ENCODE measurements around the gene JAM3.
"Not testable (repeated sequence)": the region's sequence is repeated elsewhere in the genome, so short reads cannot be mapped to it uniquely, and the experiment has no call there.

JAM3 gene

DNA sequence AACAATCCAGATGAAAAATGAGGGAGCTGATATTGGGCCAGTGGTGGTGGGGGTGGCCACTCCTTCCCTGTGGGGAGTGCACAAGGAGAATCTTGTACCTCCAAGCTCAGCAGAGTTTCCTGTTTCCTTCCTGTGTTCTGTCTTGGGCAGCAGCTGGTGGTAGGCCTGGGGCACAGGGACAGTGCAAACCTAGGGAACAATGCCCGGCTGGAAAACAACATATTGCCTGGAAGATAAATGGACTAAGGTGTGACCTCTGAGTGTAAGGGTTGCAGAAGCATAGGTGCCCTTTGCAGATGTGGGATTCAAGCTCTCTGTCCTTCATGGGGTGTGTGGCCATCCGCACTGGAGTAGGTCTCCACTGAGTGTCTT is 5.8 kb upstream of the JAM3 start:
- no peak for DNase-seq

DNA sequence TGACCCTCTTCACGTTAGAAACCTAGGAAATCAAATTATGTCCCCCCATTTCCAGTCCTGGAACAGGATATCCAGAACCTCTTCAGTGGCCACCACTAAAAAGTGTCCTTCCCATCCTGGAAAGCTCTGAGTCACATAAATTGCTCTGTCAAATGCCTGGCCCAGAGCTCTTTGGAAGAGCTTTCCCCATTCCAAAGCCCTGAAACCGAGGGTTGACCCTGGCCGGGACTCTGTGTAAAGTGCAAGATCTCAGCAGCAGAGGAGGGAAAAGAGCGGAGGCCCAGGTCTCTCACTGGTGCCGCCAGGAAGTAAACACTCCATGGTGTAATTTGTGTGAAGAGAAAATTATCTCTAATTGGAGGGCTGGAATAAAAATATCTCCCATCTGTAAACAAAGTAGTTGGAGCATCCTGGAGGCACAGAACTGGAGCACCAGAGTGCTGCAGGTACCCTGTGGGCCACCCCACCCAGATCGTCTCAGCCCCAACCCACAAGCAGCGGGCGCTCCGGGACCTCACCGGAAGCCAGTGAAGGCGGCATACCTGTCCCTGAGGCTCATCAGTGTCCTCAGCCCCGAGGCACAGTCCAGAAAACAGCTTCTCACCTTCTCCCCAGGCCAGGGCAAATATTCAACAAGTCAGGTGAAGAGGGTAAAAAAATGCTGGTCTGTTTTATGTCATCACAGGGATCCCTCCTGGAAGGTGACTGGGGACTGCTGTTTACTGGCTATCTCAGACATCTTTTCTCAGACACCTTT is 4.7 kb upstream of the JAM3 start:
- DNase-seq, result no peak

DNA sequence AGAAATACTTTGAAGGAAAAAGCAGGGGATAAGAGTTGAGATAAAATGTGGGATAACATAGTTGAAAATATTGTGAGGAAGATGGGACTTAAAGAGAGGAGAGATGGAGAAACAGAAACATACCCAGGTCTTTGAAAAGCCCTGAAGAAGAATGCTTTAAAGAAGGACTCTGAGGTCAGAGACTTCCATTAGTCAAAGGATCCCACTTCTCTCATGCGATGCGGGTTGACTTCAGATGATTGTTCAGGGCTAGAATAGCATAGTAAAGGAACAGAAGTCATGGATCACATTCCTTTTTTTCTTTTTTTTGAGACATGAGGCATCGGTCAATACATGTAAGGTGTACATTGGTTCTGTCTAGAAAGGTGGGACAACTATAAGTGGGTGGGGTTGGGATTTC is 3.5 kb upstream of the JAM3 start:
- DNase-seq, result no peak

DNA sequence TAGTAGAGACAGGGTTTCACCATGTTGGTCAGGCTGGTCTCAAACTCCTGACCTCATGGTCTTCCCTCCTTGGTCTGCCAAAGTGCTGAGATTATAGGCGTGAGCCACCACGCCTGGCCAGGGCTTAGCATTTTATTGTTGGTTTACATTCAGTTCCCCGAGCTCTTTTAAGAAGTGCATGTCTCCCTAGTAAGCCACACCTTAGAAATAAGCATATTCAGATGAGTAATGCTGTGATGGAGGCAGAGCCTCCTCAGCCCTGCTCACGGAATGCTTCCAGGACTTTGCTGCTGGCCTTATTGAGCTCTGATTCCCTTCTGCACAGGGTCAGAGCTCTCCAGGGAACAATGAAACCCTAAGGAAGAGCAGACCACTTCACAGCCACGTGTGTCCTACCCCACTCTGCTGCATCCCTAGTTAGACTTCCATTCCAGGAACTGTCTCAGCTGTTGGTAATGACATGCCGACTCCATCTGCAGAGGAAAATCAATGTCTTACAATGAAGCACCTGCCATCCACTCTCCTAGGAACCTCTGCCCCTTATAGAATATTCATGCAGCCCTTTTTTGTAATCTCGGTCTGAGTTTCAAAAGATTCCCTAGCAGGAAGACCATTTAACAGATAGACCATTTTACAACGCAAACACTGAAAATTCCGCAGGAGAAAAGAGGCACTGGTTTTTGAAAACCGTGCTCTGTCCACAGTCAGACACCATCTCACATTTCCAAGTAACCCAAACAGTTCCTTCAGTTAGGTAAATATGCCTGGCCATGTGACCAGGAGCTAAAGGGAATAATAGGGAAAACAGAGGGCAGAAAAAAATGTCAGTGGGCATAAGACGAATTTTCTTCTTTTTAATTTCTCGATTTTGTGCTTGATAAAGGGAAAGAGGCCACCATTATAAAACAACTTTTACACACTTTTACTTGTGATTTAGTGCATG is 1.7 kb upstream of the JAM3 start:
- DNase-seq, result no peak

DNA sequence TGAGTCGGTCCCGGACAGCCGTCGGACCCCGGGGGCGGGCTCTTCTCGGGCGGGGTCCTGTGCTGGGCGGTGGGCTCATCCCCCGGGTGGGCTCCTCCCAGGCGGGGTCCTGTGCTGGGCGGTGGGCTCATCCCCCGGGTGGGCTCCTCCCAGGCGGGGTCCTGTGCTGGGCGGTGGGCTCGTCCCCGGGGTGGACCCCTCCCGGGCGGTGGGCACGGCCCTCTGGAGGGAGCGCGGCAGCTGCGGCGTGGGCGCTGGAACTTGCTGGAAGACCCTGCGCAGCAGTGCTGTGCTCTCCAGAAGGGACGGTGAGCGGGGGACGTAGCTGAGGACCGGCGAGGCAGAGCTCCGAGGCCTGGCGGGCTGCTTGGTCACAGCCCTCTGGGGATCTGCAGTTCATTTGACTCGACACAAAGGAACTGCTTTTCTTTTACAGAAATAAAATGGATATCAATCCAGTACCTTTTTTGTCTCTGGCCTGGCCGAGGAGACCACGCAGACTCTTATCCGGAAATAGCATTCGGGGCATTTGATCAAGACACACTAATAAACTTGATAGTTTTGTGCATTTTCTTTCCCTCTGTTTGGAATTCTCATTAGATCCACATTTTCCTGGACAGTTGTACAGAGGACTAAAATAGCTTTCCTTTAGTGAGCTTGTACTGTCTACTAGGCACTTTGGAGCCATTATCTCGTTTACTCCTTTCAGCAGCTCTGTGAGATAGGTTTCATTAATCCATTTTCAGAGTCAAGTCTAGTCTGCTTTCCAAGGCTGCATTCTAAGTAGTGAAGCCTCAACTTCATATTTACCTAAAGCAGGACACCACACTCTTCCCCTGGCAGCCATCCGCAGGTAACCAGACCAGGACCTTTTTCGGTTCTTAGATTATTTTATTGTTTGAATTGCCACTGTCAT is 812 bp downstream of the JAM3 start:
- no peak for DNase-seq

DNA sequence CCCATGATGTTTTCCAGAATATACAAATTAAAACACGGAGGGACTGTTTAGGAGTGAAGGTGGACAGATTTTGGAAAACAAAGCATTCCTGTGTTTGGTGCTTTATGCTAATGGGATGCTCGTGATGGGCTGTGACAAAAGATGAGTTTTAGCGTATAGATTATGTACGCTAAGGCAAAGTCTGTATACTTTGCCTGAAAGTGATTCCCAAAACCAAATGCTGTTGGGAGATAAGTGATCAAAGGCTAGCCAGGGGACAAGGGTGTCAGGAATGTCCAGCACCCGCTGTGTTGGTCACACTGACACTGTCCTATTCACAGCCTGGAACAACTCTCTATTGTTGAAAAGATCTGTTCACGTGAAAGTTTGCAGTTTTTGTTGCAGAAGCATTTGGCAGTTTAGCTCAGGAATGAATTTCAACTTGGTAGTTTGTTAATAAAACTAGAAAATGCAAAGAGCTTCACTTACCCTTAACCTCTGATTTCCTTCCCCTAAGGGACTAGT is 1.5 kb downstream of the JAM3 start:
- DNase-seq, result no peak

DNA sequence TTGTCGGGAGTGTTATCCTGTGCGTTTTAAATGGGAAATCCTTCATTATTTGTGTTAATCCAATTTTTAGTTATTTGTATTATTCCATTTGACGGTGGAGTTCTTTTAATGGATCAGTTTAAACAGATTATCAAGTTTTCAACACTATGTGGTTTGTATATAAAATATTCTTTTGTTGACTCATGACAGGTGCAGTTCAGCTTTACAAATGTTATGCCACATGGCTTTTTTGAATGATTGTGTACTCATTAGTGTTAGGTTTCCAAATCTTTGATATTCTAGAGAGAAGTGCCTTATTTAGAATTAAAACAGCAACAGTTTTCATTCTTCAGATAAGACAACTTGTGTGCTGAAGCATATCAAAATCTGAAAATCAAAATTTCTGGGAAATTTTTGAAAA is 2.4 kb downstream of the JAM3 start:
- no peak for DNase-seq

DNA sequence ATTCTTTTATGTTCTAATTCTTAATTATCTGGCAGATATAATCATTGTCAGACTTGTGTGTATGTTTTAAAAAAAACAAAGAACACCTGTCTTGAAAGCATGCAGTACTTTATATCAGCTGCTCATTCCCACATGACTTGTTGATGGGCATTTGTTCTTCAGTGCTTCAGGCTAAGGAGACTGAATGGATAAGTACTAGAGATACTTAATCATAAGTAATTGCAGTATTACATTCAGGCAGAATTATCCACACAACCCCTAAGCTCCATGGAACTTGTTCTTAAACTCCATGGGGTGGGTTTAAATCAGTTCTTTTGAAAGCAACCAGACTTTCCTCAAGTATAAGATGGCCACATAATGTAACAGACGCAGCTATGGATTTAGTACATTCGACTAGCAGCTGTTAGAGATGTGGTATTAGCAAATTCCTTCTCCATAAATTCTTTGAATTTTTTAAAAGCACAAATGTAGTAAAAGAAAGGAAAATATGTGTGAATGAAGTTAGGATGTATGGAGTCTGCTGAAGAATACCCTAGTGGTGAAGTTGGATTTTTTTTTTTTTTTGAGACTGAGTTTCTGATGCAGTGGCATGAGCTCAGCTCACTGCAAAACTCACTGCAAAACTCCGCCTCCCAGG is 3.0 kb downstream of the JAM3 start:
- DNase-seq, result no peak

DNA sequence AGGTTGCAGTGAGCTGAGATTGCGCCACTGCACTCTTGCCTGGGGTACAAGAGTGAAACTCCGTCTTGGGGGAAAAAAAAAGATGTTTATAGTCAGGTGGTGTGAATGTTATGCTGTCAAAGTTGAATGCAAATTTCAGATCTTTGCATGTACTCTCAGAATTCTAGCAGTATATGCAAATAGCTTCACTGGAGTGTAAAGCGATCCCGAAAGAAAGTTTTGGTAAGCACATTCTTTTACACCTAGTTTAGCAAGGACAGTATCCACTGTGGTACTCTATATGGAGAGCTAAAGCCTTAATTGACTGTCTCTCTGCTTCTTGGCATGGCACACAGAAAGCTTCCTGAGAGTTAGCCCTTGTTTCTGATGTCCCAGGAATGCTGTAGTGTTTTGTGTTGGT is 4.0 kb downstream of the JAM3 start:
- DNase-seq, result no peak

DNA sequence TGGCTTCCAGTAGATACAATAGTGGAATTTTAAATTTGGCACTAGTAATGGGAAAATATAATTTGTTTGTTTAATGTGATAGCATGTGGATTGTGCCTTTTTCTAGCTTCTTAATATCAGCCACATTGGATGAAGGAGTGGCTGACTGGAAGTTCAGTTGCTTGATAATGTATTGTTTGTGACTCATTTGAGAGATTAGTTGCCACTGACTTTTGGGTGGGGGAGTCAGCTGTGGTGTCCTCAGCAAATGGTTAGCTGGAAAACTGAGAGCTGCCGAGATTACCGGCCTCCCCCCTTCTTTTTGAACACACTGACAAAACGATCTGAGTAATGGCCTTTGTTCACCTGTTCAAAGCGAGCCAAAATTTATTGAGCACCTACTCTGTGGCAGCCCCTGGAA is 5.5 kb downstream of the JAM3 start:
- no peak for DNase-seq

DNA sequence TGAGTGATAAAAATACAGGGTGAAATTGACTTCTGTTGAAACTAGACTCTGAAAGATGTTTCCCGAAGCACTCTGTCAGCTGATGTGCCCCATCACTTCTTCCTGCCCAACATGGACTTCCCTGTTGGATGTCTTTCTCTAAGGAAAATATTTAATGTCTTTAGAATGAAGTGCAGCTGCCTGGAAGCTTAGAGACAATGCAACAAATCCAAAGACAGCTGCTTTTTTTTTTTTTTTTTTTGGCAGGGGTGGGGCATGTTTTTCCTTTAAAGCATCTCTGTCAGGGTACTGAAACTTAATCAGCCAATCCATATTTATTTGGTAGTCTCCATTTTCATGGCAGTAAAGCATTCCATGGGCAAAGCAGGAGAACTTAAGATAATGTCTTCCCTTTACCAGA is 5.9 kb downstream of the JAM3 start:
- no peak for DNase-seq

DNA sequence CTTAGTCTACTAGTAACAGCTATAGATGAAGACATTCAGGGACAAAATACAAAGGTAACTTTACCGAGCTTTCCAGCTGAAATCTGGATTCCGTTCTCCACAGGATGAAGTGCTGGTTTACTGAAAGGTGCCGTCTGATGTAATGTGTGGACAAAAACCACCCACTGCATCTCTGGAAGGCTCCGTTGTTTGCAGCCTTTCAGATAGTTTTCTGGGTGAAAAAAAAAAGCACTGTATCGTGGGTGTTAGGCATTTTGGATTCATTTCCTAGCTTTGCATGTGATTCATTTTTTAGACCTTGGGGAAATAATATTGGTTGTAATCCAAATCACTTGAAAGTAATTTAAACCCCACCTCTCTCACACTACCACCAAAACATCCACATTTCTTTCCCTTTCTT is 10.4 kb downstream of the JAM3 start:
- DNase-seq, result no peak

DNA sequence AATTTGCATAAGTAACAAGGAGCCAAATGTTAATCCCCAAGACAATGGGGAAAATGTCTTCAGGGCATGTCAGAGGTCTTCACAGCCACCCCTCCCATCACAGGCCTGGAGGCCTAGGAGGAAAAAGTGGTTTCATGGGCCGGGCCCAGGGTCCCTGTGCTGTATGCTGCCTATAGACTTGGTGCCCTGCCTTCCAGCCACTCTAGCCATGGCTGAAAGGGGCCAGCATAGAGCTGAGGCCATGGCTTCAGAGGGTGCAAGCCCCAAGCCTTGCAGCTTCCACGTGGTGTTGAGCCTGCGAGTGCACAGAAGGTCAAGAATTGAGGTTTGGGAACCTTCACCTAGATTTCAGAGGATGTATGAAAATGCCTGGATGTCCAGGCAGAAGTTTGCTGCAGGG is 12.4 kb downstream of the JAM3 start:
- not testable (repeated sequence) for DNase-seq

DNA sequence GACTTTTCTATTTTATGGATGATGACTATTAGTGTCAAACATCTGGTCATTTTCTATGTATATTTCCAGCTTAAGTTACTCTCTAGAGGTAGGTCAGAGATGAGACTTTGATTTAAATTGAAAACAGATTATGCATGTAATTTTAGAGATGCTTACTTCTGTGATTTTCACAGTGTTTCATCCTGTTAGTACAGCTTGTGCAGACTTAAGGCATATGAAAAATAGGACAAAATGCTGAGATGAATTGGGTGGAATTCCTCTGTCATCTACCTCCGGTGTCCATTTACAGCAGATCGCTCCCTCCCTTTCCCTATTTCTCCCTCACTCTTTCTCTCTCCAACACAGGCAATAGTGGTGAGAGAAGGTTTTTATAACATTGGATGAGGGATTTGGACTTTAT is 14.1 kb downstream of the JAM3 start:
- no peak for DNase-seq

DNA sequence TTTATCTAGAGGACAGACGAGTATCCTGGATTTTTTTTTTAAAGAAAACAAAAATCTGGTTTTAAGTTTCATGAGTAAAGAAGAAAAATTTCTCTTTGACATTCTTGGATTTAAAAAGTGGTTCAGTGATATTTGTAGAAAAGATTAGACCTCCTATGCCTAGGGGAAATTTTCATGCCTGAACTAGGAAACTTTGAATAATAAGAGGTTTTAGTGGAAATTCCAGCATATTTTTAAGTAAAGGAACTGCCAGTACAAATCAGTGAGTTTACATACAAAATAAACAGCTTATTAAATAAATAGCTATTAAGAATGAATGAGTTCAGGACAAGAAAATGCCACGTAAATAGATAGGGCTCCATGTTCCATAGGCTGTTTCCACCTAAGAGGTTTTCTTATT is 17.5 kb downstream of the JAM3 start:
- DNase-seq, result no peak

DNA sequence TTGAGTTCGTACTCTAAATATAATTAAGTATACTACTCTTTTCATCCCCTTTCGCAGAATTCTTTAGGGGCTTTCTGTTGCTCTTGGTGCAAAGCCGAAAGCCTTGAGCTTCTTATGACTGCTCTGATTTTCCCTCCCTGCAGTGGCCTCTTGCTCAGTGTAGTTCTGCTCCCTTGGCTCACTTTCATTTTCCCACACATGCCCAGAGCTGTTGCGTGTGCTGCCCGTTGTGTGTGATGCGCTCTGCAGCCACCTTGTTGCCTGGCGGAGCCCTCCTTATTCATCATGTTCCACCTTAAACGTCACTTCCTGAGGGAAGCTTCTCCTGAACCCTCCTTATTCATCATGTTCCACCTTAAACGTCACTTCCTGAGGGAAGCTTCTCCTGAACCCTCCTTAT is 23.1 kb downstream of the JAM3 start:
- not testable (repeated sequence) for DNase-seq

DNA sequence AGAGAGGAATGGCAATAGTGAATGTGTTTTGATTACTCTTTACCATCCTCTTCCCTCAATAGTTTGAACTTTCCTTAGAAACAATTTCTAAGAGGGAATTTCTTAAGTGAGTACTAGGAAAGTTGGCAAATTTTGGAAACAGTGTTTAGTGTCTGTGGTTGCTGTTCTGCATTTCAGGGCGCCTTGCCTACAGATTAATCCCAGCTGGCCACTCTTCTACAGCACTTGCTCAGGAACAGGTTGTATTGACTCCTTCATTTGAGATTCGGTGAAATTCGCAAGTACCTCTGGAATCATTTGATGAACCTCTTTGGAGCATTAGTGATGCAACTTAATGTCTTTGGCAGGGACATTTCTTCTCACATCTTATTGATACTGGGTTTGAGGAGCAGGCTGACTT is 28.3 kb downstream of the JAM3 start:
- DNase-seq, result no peak

DNA sequence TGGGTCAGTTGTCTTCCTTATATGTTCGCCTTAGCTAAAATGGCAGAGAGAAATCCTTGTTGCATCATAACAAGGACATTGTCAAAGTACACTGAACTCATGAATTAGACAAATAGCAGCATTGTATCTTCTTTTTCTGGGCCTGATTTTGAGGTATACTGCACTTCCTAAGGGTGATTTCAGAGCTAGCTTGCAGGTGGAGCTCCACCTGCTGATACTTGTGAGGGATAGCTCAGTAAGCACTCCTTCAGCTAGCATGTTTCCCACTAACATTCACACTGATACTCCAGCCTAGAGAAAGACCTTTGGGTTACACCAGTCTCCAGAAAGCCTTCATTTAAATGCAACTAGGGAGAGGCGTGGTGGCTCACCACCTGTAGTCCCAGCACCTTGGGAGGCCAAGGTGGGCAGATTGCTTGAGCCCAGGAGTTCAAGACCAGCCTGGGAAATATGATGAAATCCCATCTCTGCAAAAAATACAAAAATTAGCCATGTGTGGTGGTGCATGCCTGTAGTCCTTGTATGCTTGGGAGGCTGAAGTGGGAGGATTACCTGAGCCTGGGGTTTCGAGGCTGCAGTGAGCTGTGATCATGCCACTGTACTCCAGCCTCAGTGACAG is 29.8 kb downstream of the JAM3 start:
- DNase-seq, result no peak

DNA sequence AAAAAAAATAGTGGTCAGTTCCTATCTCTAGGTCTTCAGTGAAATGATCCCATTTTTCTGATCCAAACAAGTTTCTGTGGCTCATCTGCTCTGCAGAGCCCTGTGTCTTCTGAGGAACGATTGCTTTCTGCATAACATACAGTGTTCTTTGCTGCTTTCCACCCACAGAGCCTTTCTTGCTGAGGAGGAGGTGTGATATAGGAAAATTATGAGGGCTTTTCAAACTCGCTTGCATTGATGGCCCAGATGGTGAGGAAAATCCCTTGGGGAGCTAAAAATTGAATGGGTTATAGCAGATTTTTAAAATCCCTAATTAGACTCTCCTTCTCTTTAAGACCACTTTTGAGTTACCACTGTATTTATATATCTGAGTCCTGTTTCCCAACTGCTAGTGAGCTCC is 31.3 kb downstream of the JAM3 start:
- DNase-seq, result no peak

DNA sequence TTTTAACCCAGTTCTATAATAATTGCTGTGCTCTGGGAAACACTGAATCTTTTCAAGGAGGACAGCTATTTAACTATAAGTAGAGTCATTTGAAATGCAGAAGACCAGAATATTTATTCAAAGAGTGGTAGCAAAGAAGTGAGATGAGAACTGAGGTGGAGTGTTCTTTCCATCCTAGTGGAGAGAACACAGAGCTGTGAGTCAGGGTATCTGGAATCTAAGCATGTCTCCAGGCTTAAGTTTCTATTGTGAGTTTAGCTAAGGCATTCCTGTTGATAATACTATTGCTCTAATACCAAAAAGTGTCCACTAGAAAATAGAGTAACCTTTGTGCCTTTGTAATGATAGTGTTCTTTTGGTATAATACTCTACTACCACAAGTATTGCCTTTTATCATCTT is 32.4 kb downstream of the JAM3 start:
- no peak for DNase-seq

DNA sequence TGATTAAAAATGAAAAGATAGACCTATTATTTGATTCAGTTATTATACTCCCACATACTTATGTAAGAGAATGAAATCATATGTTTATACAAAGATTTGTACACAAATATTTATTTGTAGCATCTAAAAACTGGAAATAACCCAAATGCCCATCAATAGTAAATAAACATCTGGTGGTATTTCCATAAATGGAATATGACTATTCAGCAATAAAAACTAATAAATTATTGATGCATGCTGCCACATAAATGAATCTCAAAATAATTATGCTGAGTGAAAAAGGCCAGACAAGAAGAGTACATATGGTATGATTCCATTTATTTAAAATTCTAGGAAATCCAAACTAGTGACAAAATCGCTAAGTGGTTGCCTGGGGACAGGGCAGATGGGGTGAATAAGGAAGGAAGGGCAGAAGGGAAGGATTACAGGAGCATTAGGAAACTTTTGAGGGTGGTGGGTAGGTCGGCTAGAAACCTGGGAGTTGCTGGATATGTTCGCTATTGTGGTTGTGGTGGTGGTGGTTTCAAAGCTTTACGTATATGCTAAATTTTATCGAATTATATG is 41.5 kb downstream of the JAM3 start:
- no peak for DNase-seq

DNA sequence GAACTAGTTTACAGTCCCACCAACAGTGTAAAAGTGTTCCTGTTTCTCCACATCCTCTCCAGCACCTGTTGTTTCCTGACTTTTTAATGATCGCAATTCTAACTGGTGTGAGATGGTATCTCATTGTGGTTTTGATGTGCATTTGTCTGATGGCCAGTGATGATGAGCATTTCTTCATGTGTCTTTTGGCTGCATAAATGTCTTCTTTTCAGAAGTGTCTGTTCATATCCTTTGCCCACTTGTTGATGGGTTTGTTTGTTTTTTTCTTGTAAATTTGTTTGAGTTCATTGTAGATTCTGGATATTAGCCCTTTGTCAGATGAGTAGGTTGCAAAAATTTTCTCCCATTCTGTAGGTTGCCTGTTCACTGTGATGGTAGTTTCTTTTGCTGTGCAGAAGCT is 44.9 kb downstream of the JAM3 start:
- not testable (repeated sequence) for DNase-seq
